ENCODE measurements around the gene S100A16.
A peak's percentile ranks its signal among the peaks of the same experiment; 100 is the strongest.

DNA sequence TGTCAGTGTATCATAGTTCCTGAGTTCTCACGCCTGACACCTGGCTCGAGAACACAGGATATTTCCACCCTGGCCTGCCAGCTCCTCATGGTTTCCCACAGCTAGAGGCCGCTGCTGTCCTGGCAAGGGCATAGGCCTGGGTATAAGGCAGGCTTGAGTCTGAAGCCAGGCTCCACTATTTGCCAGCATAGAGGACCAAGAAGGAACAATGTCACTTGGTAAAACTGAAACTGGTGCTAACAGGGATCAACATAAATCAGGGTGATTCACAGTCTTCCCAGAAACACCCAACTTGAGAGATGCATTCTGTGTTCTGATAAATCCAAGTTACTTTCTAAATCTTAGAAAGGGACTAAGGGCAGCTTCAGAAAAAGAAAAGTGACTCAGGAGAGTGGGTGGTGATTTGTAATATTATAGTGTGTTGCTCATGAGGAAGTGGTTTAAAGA lies 40.3 kb downstream of the S100A16 start:
- TF ChIP-seq E2F4 (CRISPR knock-in tag; IDR thresholded peaks at IDR 0.05; ENCODE audit: borderline replicate concordance, low read depth) = no peak
- TF ChIP-seq TEAD4 (CRISPR knock-in tag; IDR thresholded peaks at IDR 0.05) = no peak
- TF ChIP-seq CBFB (CRISPR knock-in tag; IDR thresholded peaks at IDR 0.05; ENCODE audit: low read depth) = no peak
- no peak for TF ChIP-seq ZNF281 (CRISPR knock-in tag; IDR thresholded peaks at IDR 0.05)
- TF ChIP-seq CTCF (IDR thresholded peaks at IDR 0.05) = peak; percentile 30
- no peak for TF ChIP-seq ATF6 (CRISPR knock-in tag; IDR thresholded peaks at IDR 0.05)
- no peak for TF ChIP-seq GTF2I (CRISPR knock-in tag; conservative IDR thresholded peaks at IDR 0.05)
- TF ChIP-seq, protein P1, sequence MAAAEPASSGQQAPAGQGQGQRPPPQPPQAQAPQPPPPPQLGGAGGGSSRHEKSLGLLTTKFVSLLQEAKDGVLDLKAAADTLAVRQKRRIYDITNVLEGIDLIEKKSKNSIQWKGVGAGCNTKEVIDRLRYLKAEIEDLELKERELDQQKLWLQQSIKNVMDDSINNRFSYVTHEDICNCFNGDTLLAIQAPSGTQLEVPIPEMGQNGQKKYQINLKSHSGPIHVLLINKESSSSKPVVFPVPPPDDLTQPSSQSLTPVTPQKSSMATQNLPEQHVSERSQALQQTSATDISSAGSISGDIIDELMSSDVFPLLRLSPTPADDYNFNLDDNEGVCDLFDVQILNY (CRISPR knock-in tag; IDR thresholded peaks at IDR 0.05) = no peak
- TF ChIP-seq FOXJ3 (CRISPR knock-in tag; IDR thresholded peaks at IDR 0.05; ENCODE audit: borderline replicate concordance) = no peak
- no peak for TF ChIP-seq SP1 (CRISPR knock-in tag; conservative IDR thresholded peaks at IDR 0.05)
- TF ChIP-seq ZBTB43 (CRISPR knock-in tag; IDR thresholded peaks at IDR 0.05) = no peak
- no peak for TF ChIP-seq ZNF121 (CRISPR knock-in tag; IDR thresholded peaks at IDR 0.05)
- TF ChIP-seq NFYB (CRISPR knock-in tag; conservative IDR thresholded peaks at IDR 0.05; ENCODE audit: low read depth) = no peak
- no peak for TF ChIP-seq NR1H2 (CRISPR knock-in tag; IDR thresholded peaks at IDR 0.05)

All from WTC11 (cell line).